ENCODE data around the gene AKAP8L.
"Not testable (repeated sequence)": the region's sequence is repeated elsewhere in the genome, so short reads cannot be mapped to it uniquely, and the experiment has no call there.

The AKAP8L gene

DNA sequence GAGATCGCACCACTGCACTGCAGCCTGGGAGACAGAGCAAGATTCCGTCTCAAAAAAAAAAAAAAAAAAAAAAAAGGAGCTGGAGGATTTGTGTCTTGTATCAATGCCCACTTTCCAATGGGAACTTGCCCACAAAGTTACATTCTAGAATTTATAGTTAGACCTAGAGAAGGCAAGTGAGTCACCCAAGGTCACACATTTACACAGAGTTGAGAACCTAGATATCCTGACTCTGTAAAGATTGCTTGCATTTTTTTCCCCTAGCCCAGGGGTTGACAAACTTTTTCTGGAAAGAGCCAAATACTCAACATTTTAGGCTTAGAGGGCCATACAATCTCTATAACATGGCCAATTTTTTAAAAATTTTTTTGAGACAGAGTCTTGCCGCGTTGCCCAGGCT, 78.7 kb downstream of the AKAP8L start:
- no peak for DNase-seq (ENCODE audit: low spot score)
- no peak overlapping the region for H3K4me3 ChIP-seq
- TF ChIP-seq, protein P1, sequence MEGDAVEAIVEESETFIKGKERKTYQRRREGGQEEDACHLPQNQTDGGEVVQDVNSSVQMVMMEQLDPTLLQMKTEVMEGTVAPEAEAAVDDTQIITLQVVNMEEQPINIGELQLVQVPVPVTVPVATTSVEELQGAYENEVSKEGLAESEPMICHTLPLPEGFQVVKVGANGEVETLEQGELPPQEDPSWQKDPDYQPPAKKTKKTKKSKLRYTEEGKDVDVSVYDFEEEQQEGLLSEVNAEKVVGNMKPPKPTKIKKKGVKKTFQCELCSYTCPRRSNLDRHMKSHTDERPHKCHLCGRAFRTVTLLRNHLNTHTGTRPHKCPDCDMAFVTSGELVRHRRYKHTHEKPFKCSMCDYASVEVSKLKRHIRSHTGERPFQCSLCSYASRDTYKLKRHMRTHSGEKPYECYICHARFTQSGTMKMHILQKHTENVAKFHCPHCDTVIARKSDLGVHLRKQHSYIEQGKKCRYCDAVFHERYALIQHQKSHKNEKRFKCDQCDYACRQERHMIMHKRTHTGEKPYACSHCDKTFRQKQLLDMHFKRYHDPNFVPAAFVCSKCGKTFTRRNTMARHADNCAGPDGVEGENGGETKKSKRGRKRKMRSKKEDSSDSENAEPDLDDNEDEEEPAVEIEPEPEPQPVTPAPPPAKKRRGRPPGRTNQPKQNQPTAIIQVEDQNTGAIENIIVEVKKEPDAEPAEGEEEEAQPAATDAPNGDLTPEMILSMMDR (IDR thresholded peaks at IDR 0.05) = no peak

GRCh38 chr19:15337202-15337601, 81.6 kb downstream of the AKAP8L start:
- peak overlapping the region; percentile 72 to 80 for H3K27ac ChIP-seq
- no peak overlapping the region for H3K4me3 ChIP-seq
- TF ChIP-seq, protein P1 (IDR thresholded peaks at IDR 0.05) = no peak
- DNase-seq (ENCODE audit: low spot score) = no peak

More for the DNA sequence above, 78.7 kb downstream of the AKAP8L start:
- no peak overlapping the region for H3K27ac ChIP-seq

DNA sequence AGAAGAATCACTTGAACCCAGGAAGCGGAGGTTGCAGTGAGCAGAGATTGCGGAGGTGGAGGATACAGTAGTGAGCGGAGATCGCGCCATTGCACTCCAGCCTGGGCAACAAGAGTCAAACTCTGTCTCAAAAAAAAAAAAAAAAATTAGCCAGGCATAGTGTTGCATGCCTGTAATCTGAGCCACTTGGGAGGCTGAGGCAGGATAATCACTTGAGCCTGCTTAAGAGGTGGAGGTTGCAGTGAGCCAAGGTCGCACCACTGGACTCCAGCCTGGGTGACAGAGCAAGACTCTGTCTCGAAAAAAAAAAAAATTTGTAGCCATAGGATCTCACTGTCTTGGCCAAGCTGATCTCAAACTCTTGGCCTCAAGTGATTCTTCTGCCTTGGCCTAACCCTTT, 82.8 kb downstream of the AKAP8L start:
- not testable (repeated sequence) for H3K4me3 ChIP-seq; DNase-seq (ENCODE audit: low spot score); H3K27ac ChIP-seq

- H3K27ac ChIP-seq = peak within 1 kb of the TSS; percentile 97 to 100
- peak within 1 kb of the TSS; percentile 87 for H3K4me3 ChIP-seq
- TF ChIP-seq, protein P1 (IDR thresholded peaks at IDR 0.05) = no peak
- peak; percentile 80 for DNase-seq (ENCODE audit: low spot score)
Measured at GRCh38 chr19:15332311-15332996, 86.3 kb downstream of the AKAP8L start, which contains the start of gene BRD4. TSS of gene BRD4 (minus strand) at chr19:15332539. CDS start at chr19:15273099, 59,440 bp downstream.

- Histone ChIP-seq H3K27ac (peak overlapping the region; percentile 97 to 100), H3K4me3 (peak overlapping the region; percentile 87)
- TF ChIP-seq, protein P1 (IDR thresholded peaks at IDR 0.05) = no peak
- peak; percentile 77 for DNase-seq (ENCODE audit: low spot score)
Measured at GRCh38 chr19:15331419-15332310, 87.1 kb downstream of the AKAP8L start.

GRCh38 chr19:15330801-15331418, 87.9 kb downstream of the AKAP8L start:
- DNase-seq (ENCODE audit: low spot score) = no peak
- TF ChIP-seq, protein P1 (IDR thresholded peaks at IDR 0.05) = no peak

More at GRCh38 chr19:15330801-15331418, 87.9 kb downstream of the AKAP8L start:
- H3K27ac ChIP-seq = peak overlapping the region; percentile 97 to 100
- H3K4me3 ChIP-seq = peak overlapping the region; percentile 87
